Measurements from ENCODE around the gene UVRAG.

DNA sequence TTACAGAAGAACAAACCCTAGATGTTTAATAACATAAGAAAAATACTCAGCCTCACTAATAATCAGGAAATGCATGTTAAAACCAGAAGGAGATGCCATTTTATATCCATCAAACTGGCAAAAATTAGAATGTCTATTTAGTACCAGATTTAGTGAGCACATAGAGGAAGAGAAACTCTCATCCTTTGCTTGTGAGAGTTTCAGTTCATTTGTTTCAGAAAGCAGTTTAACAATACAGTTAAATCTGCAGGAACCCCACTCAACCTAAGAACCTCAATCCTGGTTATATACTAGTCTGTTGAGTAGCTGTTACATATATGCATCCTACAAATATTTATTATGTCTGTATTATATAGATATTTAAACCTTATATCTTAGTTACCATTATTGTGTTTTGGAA is 218.7 kb downstream of the UVRAG start:
- TF ChIP-seq TCF12 (IDR thresholded peaks at IDR 0.05; ENCODE audit: low read depth) (no peak), NFIC (IDR thresholded peaks at IDR 0.05) (no peak), EP300 (IDR thresholded peaks at IDR 0.05; ENCODE audit: borderline replicate concordance) (no peak), CEBPB (IDR thresholded peaks at IDR 0.05) (no peak), FOXM1 (IDR thresholded peaks at IDR 0.05; ENCODE audit: borderline replicate concordance, low read depth) (no peak), TAF1 (IDR thresholded peaks at IDR 0.05; ENCODE audit: low read depth) (no peak), CREB1 (IDR thresholded peaks at IDR 0.05; ENCODE audit: low read depth) (no peak), YY1 (IDR thresholded peaks at IDR 0.05; ENCODE audit: low read depth) (no peak), TEAD4 (IDR thresholded peaks at IDR 0.05) (no peak)
- TF ChIP-seq, protein P1, sequence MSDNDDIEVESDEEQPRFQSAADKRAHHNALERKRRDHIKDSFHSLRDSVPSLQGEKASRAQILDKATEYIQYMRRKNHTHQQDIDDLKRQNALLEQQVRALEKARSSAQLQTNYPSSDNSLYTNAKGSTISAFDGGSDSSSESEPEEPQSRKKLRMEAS (IDR thresholded peaks at IDR 0.05): no peak

All from Ishikawa (cell line).